OCI-LY1 (cell line): ENCODE measurements around the gene DELE1.

Experiments
- EZH2 ChIP-seq: fragments of 200-600 bp; sonication (generic), shearing (Covaris generic); IDR thresholded peaks from 2 replicates; pipeline ENCODE4 v1.8.0; 2017; ENCODE audit warnings: borderline replicate concordance, mixed run types, mild to moderate bottlenecking, antibody characterized with exemption, low read length, moderate library complexity, mixed read lengths
- TF ChIP-seq, protein P1 (sequence below): fragments of 200-600 bp; sonication (generic), shearing (Covaris generic); IDR thresholded peaks from 2 replicates; pipeline ENCODE4 v1.5.1; 2017; ENCODE audit warnings: mild to moderate bottlenecking, antibody characterized with exemption, low read length, moderate library complexity, mixed read lengths

GRCh38 chr5:141908796-141909195 lies 14.9 kb upstream of the DELE1 start:
- TF ChIP-seq, protein P1, sequence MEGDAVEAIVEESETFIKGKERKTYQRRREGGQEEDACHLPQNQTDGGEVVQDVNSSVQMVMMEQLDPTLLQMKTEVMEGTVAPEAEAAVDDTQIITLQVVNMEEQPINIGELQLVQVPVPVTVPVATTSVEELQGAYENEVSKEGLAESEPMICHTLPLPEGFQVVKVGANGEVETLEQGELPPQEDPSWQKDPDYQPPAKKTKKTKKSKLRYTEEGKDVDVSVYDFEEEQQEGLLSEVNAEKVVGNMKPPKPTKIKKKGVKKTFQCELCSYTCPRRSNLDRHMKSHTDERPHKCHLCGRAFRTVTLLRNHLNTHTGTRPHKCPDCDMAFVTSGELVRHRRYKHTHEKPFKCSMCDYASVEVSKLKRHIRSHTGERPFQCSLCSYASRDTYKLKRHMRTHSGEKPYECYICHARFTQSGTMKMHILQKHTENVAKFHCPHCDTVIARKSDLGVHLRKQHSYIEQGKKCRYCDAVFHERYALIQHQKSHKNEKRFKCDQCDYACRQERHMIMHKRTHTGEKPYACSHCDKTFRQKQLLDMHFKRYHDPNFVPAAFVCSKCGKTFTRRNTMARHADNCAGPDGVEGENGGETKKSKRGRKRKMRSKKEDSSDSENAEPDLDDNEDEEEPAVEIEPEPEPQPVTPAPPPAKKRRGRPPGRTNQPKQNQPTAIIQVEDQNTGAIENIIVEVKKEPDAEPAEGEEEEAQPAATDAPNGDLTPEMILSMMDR = no peak
- no peak for TF ChIP-seq EZH2
